ENCODE measurements around the gene CES5A. TPM values are rescaled to one million over a fixed set of nuclear protein-coding genes. Genes with fewer than 3 reads are reported as not detected.

CES5A gene
- total RNA-seq, 1 donor from 2014 or later: not detected

Other genes starting within 250 kb of the CES5A start
- not detected in 2 replicates for gene SLC6A2, start 219.4 kb downstream of the CES5A start, total RNA-seq
- 0.15 TPM in 1 of 2 replicates, not detected in the other for gene CES1, start 42.3 kb downstream of the CES5A start, total RNA-seq

All from renal cortical epithelial cell (primary cell).